Peyer's patch (tissue), 4 donors: ENCODE results near the gene AKAP13. TPM values are rescaled to one million over a fixed set of nuclear protein-coding genes. Genes with fewer than 3 reads are reported as not detected.

ENCODE experiments used
- DNase-seq, 3 donors: peaks; one replicate each; pipeline ENCODE4 v3.0.0-alpha.2; 2017 to 2019
- H3K27ac ChIP-seq, 4 donors: fragments of 200-600 bp; sonication (generic); one replicate each; pipeline ENCODE4 v1.5.1; 2016 to 2019
- H3K27me3 ChIP-seq, 2 donors: fragments of 200-600 bp; sonication (generic); one replicate each; pipeline ENCODE4 v1.5.1; 2019
- H3K36me3 ChIP-seq, 3 donors: fragments of 200-600 bp; sonication (generic); one replicate each; pipeline ENCODE4 v1.5.1; 2016 to 2019
- H3K4me1 ChIP-seq, 4 donors: fragments of 200-600 bp; sonication (generic); one replicate each; pipeline ENCODE4 v1.5.1; 2016 to 2019
- H3K4me3 ChIP-seq, 4 donors: fragments of 200-600 bp; sonication (generic); 1 replicate in 3 of 4; 2 replicates in 1 of 4; pipeline ENCODE4 v1.5.1; 2016 to 2019; ENCODE audit warnings: mild to moderate bottlenecking in 1 of 4
- H3K9me3 ChIP-seq, 4 donors: fragments of 200-600 bp; sonication (generic); one replicate each; pipeline ENCODE4 v1.5.1; 2016 to 2019; ENCODE audit warnings: mild to moderate bottlenecking in 1 of 4
- CTCF ChIP-seq, 6 experiments: fragments of 450-650 bp in 4 of 6; fragments of 200-600 bp in 2 of 6; sonication (generic) in 1 of 6; IDR thresholded peaks; one replicate each; pipeline ENCODE4 v1.5.1; 2017 to 2019; ENCODE audit warnings: antibody characterized with exemption in 6 of 6, mild to moderate bottlenecking in 3 of 6, moderate library complexity in 1 of 6
- POLR2A ChIP-seq, 2 donors: fragments of 450-650 bp; IDR thresholded peaks; one replicate each; pipeline ENCODE4 v1.5.1; 2017; ENCODE audit warnings: antibody characterized with exemption in 2 of 2, mild to moderate bottlenecking in 2 of 2, moderate library complexity in 2 of 2
- total RNA-seq, 4 donors: library from RNA; depleted of rRNA; stranded (reverse); fragments of >200 nt; gene quantifications; one replicate each; pipeline ENCODE4 v1.1.0, GENCODE V29; 2016

The AKAP13 gene
- total RNA-seq, 4 donors from 2014 or later: 166 to 742 (median 242) TPM

GRCh38 chr15:85633859-85634258 is 253.5 kb downstream of the AKAP13 start:
- H3K4me3 ChIP-seq: no peak overlapping the region
- no peak for TF ChIP-seq POLR2A (IDR thresholded peaks at IDR 0.05)
- TF ChIP-seq CTCF (IDR thresholded peaks at IDR 0.05): no peak
- no peaks in the 10 kb centered on the region for H3K36me3 ChIP-seq
- no peaks in the 10 kb centered on the region for H3K4me1 ChIP-seq
- no peak for DNase-seq
- no peak overlapping the region for H3K27ac ChIP-seq
- no peaks in the 10 kb centered on the region for H3K27me3 ChIP-seq
- no peaks in the 10 kb centered on the region for H3K9me3 ChIP-seq

- Histone ChIP-seq H3K27me3 (no peaks in the 10 kb centered on the region), H3K4me1 (no peaks in the 10 kb centered on the region), H3K36me3 (peaks cover 0 to 20% (median 4%) of the 10 kb centered on the region in 3 donors), H3K4me3 (no peak overlapping the region), H3K9me3 (no peaks in the 10 kb centered on the region), H3K27ac (no peak overlapping the region)
- no peak for TF ChIP-seq CTCF (IDR thresholded peaks at IDR 0.05)
- TF ChIP-seq POLR2A (IDR thresholded peaks at IDR 0.05): no peak
- no peak for DNase-seq
Measured at GRCh38 chr15:85636351-85636750, 255.9 kb downstream of the AKAP13 start.

- no peaks in the 10 kb centered on the region for H3K9me3 ChIP-seq
- peaks cover 0 to 18% (median 0%) of the 10 kb centered on the region in 4 donors for H3K4me1 ChIP-seq
- H3K36me3 ChIP-seq: peaks cover 0 to 20% (median 4%) of the 10 kb centered on the region in 3 donors
- no peaks in the 10 kb centered on the region for H3K27me3 ChIP-seq
- TF ChIP-seq CTCF (IDR thresholded peaks at IDR 0.05) (no peak), POLR2A (IDR thresholded peaks at IDR 0.05) (no peak)
- no peak for DNase-seq
- H3K27ac ChIP-seq: no peak overlapping the region
- H3K4me3 ChIP-seq: no peak overlapping the region
Measured at GRCh38 chr15:85639752-85640381, 259.5 kb downstream of the AKAP13 start.

GRCh38 chr15:85642065-85642692 is 261.8 kb downstream of the AKAP13 start:
- no peaks in the 10 kb centered on the region for H3K27me3 ChIP-seq
- no peaks in the 10 kb centered on the region for H3K9me3 ChIP-seq
- H3K4me3 ChIP-seq: peak overlapping the region in 1 of 4 donors; percentile 2
- H3K27ac ChIP-seq: peak overlapping the region; percentile 20 to 80 (median 47)
- DNase-seq: no peak
- peaks cover 0 to 34% (median 4%) of the 10 kb centered on the region in 3 donors for H3K36me3 ChIP-seq
- H3K4me1 ChIP-seq: peaks cover 0 to 21% (median 2%) of the 10 kb centered on the region in 4 donors
- no peak for TF ChIP-seq POLR2A (IDR thresholded peaks at IDR 0.05)

- peaks cover 0 to 39% (median 4%) of the 10 kb centered on the region in 3 donors for H3K36me3 ChIP-seq
- peak overlapping the region in 1 of 4 donors; percentile 2 for H3K4me3 ChIP-seq
- no peaks in the 10 kb centered on the region for H3K27me3 ChIP-seq
- no peaks in the 10 kb centered on the region for H3K9me3 ChIP-seq
- TF ChIP-seq POLR2A (IDR thresholded peaks at IDR 0.05) (no peak), CTCF (IDR thresholded peaks at IDR 0.05) (no peak)
- peak overlapping the region; percentile 20 to 80 (median 47) for H3K27ac ChIP-seq
- peaks cover 0 to 21% (median 2%) of the 10 kb centered on the region in 4 donors for H3K4me1 ChIP-seq
- no peak for DNase-seq
Measured at GRCh38 chr15:85642693-85643066, 262.3 kb downstream of the AKAP13 start.

GRCh38 chr15:85646538-85647091 is 266.2 kb downstream of the AKAP13 start:
- no peaks in the 10 kb centered on the region for H3K9me3 ChIP-seq
- no peak overlapping the region for H3K4me3 ChIP-seq
- H3K27ac ChIP-seq: peak overlapping the region in 3 of 4 donors; percentile 40 to 51 (median 45)
- no peak for DNase-seq
- peaks cover 0 to 19% (median 0%) of the 10 kb centered on the region in 3 donors for H3K36me3 ChIP-seq
- peaks cover 0 to 34% (median 4%) of the 10 kb centered on the region in 4 donors for H3K4me1 ChIP-seq
- no peaks in the 10 kb centered on the region for H3K27me3 ChIP-seq
- no peak for TF ChIP-seq POLR2A (IDR thresholded peaks at IDR 0.05)
- no peak for TF ChIP-seq CTCF (IDR thresholded peaks at IDR 0.05)
